Stimulated activated CD8-positive, alpha-beta memory T cell treated with anti-CD3 and anti-CD28 coated beads, Interleukin-4, amount 100 ng/mL, for 24 hours (primary cell): ENCODE data around the gene NASP.
"Not testable (repeated sequence)": the region's sequence is repeated elsewhere in the genome, so short reads cannot be mapped to it uniquely, and the experiment has no call there.

ENCODE experiments used
- DNase-seq: peaks from one replicate; pipeline ENCODE4 v3.0.0-alpha.2; 2020; ENCODE audit warnings: low read depth

NASP gene

GRCh38 chr1:45570631-45571030 is 13.2 kb upstream of the NASP start:
- no peak for DNase-seq

GRCh38 chr1:45573231-45573804 is 10.5 kb upstream of the NASP start:
- no peak for DNase-seq

GRCh38 chr1:45574105-45574626 is 9.7 kb upstream of the NASP start:
- no peak for DNase-seq

GRCh38 chr1:45583264-45583665 is 576 bp upstream of the NASP start:
- DNase-seq = peak; percentile 91

GRCh38 chr1:45584351-45585109 is 689 bp downstream of the NASP start:
- DNase-seq = peak; percentile 82

- no peak for DNase-seq
Observed at GRCh38 chr1:45585110-45585426, 1.2 kb downstream of the NASP start.

- DNase-seq = no peak
Observed at GRCh38 chr1:45585496-45586075, 1.7 kb downstream of the NASP start.

- DNase-seq = no peak
Observed at GRCh38 chr1:45586769-45587168, 2.9 kb downstream of the NASP start.

- no peak for DNase-seq
Observed at GRCh38 chr1:45589861-45590260, 6.0 kb downstream of the NASP start.

GRCh38 chr1:45594412-45594811 is 10.6 kb downstream of the NASP start:
- DNase-seq = no peak

GRCh38 chr1:45596765-45597164 is 12.9 kb downstream of the NASP start:
- DNase-seq = not testable (repeated sequence)

- no peak for DNase-seq
Observed at GRCh38 chr1:45604239-45604638, 20.4 kb downstream of the NASP start.

GRCh38 chr1:45607404-45608074 is 23.7 kb downstream of the NASP start:
- DNase-seq = no peak

GRCh38 chr1:45608175-45609156 is 24.6 kb downstream of the NASP start:
- DNase-seq = no peak

- no peak for DNase-seq
Observed at GRCh38 chr1:45610589-45611226, 26.9 kb downstream of the NASP start.

- no peak for DNase-seq
Observed at GRCh38 chr1:45612941-45613579, 29.2 kb downstream of the NASP start.

GRCh38 chr1:45615885-45616284 is 32.0 kb downstream of the NASP start:
- no peak for DNase-seq

GRCh38 chr1:45617618-45618017 is 33.8 kb downstream of the NASP start:
- no peak for DNase-seq

GRCh38 chr1:45619149-45619921 is 35.5 kb downstream of the NASP start:
- DNase-seq = no peak
